Thyroid gland (tissue), 4 donors: ENCODE data around the gene HEATR5A. TPM values are rescaled to one million over a fixed set of nuclear protein-coding genes. Genes with fewer than 3 reads are reported as not detected.

Experiments
- DNase-seq, 2 donors: peaks; one replicate each; pipeline ENCODE4 v3.0.0-alpha.2; 2019
- H3K27ac ChIP-seq, 3 donors: fragments of 200-600 bp; sonication (generic); 1 replicate in 2 of 3; 2 replicates in 1 of 3; pipeline ENCODE4 v1.5.1; 2016 to 2019; ENCODE audit warnings: mild to moderate bottlenecking in 1 of 3, moderate library complexity in 1 of 3
- H3K27me3 ChIP-seq: fragments of 200-600 bp; sonication (generic); one replicate; pipeline ENCODE4 v1.5.1; 2019
- H3K36me3 ChIP-seq, 2 donors: fragments of 200-600 bp; sonication (generic); one replicate each; pipeline ENCODE4 v1.5.1; 2016 to 2019
- H3K4me1 ChIP-seq, 2 donors: fragments of 200-600 bp; sonication (generic); one replicate each; pipeline ENCODE4 v1.5.1; 2017 to 2019
- H3K4me3 ChIP-seq, 3 donors: fragments of 200-600 bp; sonication (generic); replicated peaks in 1 of 3; 1 replicate in 2 of 3; 2 replicates in 1 of 3; pipeline ENCODE4 v1.5.1; 2016; ENCODE audit warnings: mild to moderate bottlenecking in 1 of 3
- H3K9me3 ChIP-seq: fragments of 200-600 bp; sonication (generic); one replicate; pipeline ENCODE4 v1.5.1; 2017
- POLR2A ChIP-seq, 2 donors: fragments of 450-650 bp; IDR thresholded peaks; one replicate each; pipeline ENCODE4 v1.6.1; 2017; ENCODE audit warnings: antibody characterized with exemption in 2 of 2, mild to moderate bottlenecking in 2 of 2, moderate library complexity in 1 of 2
- WGBS, 2 donors: methylation state at CpG; one replicate each; pipeline ENCODE4 v1.1.5; 2017; 5-methylcytosine and 5-hydroxymethylcytosine counted together
- intact Hi-C: fragments of 100-400 bp; cut with DNase I; formaldehyde crosslinking; loops from one replicate; pipeline ENCODE4 v1.15.1; 2023
- total RNA-seq, 4 donors: library from RNA; depleted of rRNA; stranded (reverse); fragments of >200 nt; gene quantifications; one replicate each; pipeline ENCODE4 v1.2.3, GENCODE V29; 2016
- TF ChIP-seq, protein P1 (sequence below), 6 experiments: fragments of 200-600 bp in 3 of 6; fragments of 450-650 bp in 3 of 6; sonication (generic) in 3 of 6; IDR thresholded peaks; one replicate each; pipeline ENCODE4 v1.5.1; 2016 to 2019; ENCODE audit warnings: antibody characterized with exemption in 6 of 6, mild to moderate bottlenecking in 2 of 6, inconsistent platforms in 1 of 6, moderate library complexity in 1 of 6

HEATR5A gene
- total RNA-seq, 4 donors from 2014 or later: 31.0 to 46.3 (median 40.5) TPM

DNA sequence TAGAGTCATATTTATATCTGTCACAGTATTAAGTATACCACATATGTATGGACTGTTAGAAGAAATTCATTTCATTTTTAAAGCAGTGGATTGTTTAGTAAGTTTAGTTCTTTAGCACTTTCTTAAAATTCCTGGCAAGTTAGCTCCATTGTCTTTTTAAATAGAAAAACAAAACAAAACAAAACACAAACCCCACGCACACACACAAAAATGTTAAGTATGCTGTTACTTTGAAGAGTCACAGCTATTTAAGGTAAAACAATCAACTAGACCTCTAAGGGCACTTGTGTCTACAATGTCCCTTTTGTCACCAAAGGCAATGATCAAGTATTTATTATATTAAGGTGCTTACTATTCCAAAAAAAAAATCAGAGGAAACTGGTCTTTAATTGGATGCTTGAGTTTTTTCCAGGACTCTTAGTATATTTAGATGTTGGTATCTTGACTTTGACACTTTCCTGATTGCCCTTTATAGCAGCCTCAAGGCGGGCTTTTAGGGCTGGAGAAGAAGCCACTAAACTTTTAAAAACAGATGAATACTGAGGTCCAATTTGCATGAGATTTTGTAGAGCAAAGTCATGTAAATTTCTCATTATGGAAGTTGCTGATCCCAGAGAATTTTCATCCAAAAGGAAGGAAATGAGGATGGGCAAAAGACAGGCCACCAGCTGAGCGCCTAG lies 127.3 kb downstream of the HEATR5A start:
- H3K27ac ChIP-seq: peak overlapping the region; percentile 63 to 88 (median 76)
- intact Hi-C loops: no loop called here
- no peaks in the 10 kb centered on the region for H3K9me3 ChIP-seq
- no peak overlapping the region for H3K4me3 ChIP-seq
- H3K36me3 ChIP-seq: no peaks in the 10 kb centered on the region
- H3K4me1 ChIP-seq: peaks cover 13 to 29% of the 10 kb centered on the region in 2 donors
- DNase-seq: no peak
- 68 to 72% methylated on average over 3 of the region's 3 CpGs for WGBS, 2 donors
- TF ChIP-seq POLR2A (IDR thresholded peaks at IDR 0.05): no peak
- TF ChIP-seq, protein P1, sequence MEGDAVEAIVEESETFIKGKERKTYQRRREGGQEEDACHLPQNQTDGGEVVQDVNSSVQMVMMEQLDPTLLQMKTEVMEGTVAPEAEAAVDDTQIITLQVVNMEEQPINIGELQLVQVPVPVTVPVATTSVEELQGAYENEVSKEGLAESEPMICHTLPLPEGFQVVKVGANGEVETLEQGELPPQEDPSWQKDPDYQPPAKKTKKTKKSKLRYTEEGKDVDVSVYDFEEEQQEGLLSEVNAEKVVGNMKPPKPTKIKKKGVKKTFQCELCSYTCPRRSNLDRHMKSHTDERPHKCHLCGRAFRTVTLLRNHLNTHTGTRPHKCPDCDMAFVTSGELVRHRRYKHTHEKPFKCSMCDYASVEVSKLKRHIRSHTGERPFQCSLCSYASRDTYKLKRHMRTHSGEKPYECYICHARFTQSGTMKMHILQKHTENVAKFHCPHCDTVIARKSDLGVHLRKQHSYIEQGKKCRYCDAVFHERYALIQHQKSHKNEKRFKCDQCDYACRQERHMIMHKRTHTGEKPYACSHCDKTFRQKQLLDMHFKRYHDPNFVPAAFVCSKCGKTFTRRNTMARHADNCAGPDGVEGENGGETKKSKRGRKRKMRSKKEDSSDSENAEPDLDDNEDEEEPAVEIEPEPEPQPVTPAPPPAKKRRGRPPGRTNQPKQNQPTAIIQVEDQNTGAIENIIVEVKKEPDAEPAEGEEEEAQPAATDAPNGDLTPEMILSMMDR (IDR thresholded peaks at IDR 0.05): no peak
- no peaks in the 10 kb centered on the region for H3K27me3 ChIP-seq

DNA sequence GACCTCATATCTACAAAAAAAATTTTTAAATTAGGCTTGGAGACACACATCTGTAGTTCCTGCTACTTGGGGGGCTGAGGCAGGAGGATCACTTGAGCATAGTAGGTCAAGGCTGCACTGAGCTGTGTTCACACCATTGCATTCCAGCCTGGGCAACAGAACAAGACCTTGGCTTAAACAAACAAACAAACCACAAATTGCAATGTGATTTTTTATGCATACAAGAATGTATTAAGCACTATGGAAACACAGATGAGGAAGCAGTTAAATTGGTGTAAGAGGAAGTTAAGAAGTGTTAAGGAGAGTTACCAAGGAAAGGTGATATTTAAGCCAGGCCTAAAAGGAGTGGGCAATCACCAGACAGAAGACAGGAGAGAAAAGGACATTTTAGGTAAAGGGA lies 129.1 kb downstream of the HEATR5A start:
- H3K4me1 ChIP-seq: peaks cover 3 to 19% of the 10 kb centered on the region in 2 donors
- H3K36me3 ChIP-seq: no peaks in the 10 kb centered on the region
- intact Hi-C loops: no loop called here
- H3K27ac ChIP-seq: peak overlapping the region; percentile 63 to 88 (median 76)
- no peak for TF ChIP-seq POLR2A (IDR thresholded peaks at IDR 0.05)
- TF ChIP-seq, protein P1 (IDR thresholded peaks at IDR 0.05): no peak
- no peaks in the 10 kb centered on the region for H3K9me3 ChIP-seq
- no peak for DNase-seq
- no peak overlapping the region for H3K4me3 ChIP-seq
- no peaks in the 10 kb centered on the region for H3K27me3 ChIP-seq

DNA sequence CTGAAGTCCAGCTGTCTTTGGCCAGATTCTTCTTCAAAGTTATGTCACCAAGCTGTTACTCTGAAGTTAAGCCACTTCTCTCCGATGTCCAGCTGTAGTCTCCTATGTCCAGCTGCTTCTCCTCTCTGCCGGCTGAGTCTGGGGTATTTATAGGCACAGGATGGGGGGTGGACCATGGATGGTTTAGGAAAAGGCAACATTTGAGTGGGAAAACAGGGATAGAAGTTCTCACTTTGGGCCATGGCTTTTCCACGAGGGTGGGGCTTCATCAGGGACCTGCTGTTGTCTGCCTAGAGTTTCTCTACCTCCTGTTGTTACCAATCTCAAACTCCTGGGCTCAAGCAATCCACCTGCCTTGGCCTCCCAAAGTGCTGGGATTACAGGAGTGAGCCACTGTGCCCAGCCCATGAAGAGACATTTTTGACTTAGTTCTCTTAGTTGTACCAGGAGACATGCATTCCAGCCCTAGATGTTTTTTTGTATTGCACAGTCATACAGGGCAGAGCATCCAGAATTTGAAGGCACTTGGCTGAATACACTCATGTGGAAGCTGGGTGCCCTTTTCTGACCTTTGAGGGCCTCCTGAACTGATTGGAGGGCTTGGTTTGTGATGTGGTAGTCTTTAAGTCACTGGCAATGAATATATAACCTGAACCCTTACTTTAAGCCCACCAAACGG lies 132.9 kb downstream of the HEATR5A start:
- intact Hi-C loops: no loop called here

DNA sequence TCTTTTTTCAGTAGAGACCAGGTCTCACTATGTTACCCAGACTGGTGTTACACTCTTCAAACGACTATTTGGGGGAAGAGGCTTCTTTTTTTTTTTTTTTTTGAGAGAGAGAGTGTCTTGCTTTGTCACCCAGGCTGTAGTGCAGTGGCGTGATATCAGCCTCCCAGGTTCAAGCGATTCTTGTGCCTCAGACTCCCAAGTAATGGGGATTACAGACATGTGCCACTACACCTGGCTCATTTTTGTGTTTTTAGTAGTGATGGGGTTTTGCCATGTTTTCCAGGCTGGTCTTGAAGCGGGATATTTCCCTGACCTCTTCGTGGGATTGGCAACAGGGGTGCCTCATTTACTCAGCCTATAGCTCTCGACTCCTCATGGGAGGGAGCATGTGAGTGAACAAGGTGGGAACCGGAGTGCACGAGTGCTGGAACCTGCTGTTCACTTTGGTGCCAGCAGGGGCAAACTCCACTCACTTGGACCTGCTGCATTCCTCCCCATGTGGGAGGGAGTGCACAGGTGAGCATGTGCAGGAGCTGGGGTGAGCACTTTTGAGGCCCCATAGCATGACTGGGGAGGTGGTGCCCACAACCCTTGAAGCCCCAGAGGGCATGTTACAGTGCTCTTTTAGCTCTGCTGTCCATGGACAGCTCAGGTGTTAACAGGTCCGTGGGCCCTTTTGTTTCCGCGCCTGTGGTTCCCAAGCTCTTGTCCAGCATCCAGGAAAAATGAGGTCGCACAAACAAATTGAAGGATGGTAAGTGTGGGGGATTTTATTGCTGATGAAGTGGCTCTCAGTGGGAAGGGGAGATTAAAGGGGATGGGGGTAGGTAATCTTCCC lies 133.7 kb downstream of the HEATR5A start:
- 91 to 93% methylated on average over 12 of the region's 12 CpGs for WGBS, 2 donors
- TF ChIP-seq, protein P1 (IDR thresholded peaks at IDR 0.05): peak in 4 of 6 experiments; percentile 13 to 30 (median 19)
- TF ChIP-seq POLR2A (IDR thresholded peaks at IDR 0.05): no peak
- H3K36me3 ChIP-seq: no peaks in the 10 kb centered on the region

More for the DNA sequence above, 132.9 kb downstream of the HEATR5A start:
- TF ChIP-seq, protein P1 (IDR thresholded peaks at IDR 0.05): no peak
- no peak for TF ChIP-seq POLR2A (IDR thresholded peaks at IDR 0.05)
- no peak for DNase-seq
- Histone ChIP-seq H3K9me3 (no peaks in the 10 kb centered on the region), H3K4me3 (no peak overlapping the region), H3K36me3 (no peaks in the 10 kb centered on the region), H3K27me3 (no peaks in the 10 kb centered on the region), H3K4me1 (peaks cover 0 to 9% of the 10 kb centered on the region in 2 donors), H3K27ac (no peak overlapping the region)
- whole genome bisulfite sequencing, 2 donors: 95 to 97% methylated on average over 4 of the region's 4 CpGs

More for the DNA sequence above, 133.7 kb downstream of the HEATR5A start:
- Histone ChIP-seq H3K4me1 (peaks cover 0 to 6% of the 10 kb centered on the region in 2 donors), H3K27me3 (no peaks in the 10 kb centered on the region), H3K4me3 (no peak overlapping the region), H3K27ac (no peak overlapping the region), H3K9me3 (no peaks in the 10 kb centered on the region)
- peak in 1 of 2 donors; percentile 15 for DNase-seq
- intact Hi-C loops: no loop called here
